ENCODE results near the gene JAZF1. TPM values are rescaled to one million over a fixed set of nuclear protein-coding genes. Genes with fewer than 3 reads are reported as not detected.

The JAZF1 gene
- total RNA-seq, 1 donor from 2014 or later: 6.4 TPM

- no peak for TF ChIP-seq CTCF (IDR thresholded peaks at IDR 0.05; ENCODE audit: unreplicated experiment)
- no peak for DNase-seq (ENCODE audit: low spot score, unreplicated experiment)
- Mint-ChIP-seq H3K4me3 (ENCODE audit: low read depth) (no peak overlapping the region), H3K4me1 (ENCODE audit: low read depth) (peaks cover 11% of the 10 kb centered on the region), H3K27ac (no peak overlapping the region), H3K36me3 (ENCODE audit: insufficient read depth) (peaks cover 20% of the 10 kb centered on the region), H3K27me3 (no peaks in the 10 kb centered on the region), H3K9me3 (ENCODE audit: low read depth) (no peaks in the 10 kb centered on the region)
Measured at GRCh38 chr7:27788437-27788836, 392.2 kb downstream of the JAZF1 start.

GRCh38 chr7:27784399-27785053 is 396.1 kb downstream of the JAZF1 start:
- H3K27me3 Mint-ChIP-seq: no peaks in the 10 kb centered on the region
- peaks cover 11% of the 10 kb centered on the region for H3K4me1 Mint-ChIP-seq (ENCODE audit: low read depth)
- DNase-seq (ENCODE audit: low spot score, unreplicated experiment): no peak
- peaks cover 8% of the 10 kb centered on the region for H3K36me3 Mint-ChIP-seq (ENCODE audit: insufficient read depth)
- TF ChIP-seq CTCF (IDR thresholded peaks at IDR 0.05; ENCODE audit: unreplicated experiment): peak; percentile 74
- no peaks in the 10 kb centered on the region for H3K9me3 Mint-ChIP-seq (ENCODE audit: low read depth)
- no peak overlapping the region for H3K27ac Mint-ChIP-seq
- H3K4me3 Mint-ChIP-seq (ENCODE audit: low read depth): no peak overlapping the region

- no peak for TF ChIP-seq CTCF (IDR thresholded peaks at IDR 0.05; ENCODE audit: unreplicated experiment)
- peaks cover 7% of the 10 kb centered on the region for H3K36me3 Mint-ChIP-seq (ENCODE audit: insufficient read depth)
- no peaks in the 10 kb centered on the region for H3K27me3 Mint-ChIP-seq
- H3K9me3 Mint-ChIP-seq (ENCODE audit: low read depth): no peaks in the 10 kb centered on the region
- DNase-seq (ENCODE audit: low spot score, unreplicated experiment): no peak
- H3K4me3 Mint-ChIP-seq (ENCODE audit: low read depth): no peak overlapping the region
- H3K4me1 Mint-ChIP-seq (ENCODE audit: low read depth): peaks cover 11% of the 10 kb centered on the region
- no peak overlapping the region for H3K27ac Mint-ChIP-seq
Measured at GRCh38 chr7:27782849-27783248, 397.7 kb downstream of the JAZF1 start.

GRCh38 chr7:27781188-27781587 is 399.4 kb downstream of the JAZF1 start:
- no peak overlapping the region for H3K4me3 Mint-ChIP-seq (ENCODE audit: low read depth)
- TF ChIP-seq CTCF (IDR thresholded peaks at IDR 0.05; ENCODE audit: unreplicated experiment): no peak
- no peaks in the 10 kb centered on the region for H3K9me3 Mint-ChIP-seq (ENCODE audit: low read depth)
- H3K27me3 Mint-ChIP-seq: no peaks in the 10 kb centered on the region
- no peak for DNase-seq (ENCODE audit: low spot score, unreplicated experiment)
- H3K27ac Mint-ChIP-seq: no peak overlapping the region
- peaks cover 4% of the 10 kb centered on the region for H3K36me3 Mint-ChIP-seq (ENCODE audit: insufficient read depth)
- peaks cover 7% of the 10 kb centered on the region for H3K4me1 Mint-ChIP-seq (ENCODE audit: low read depth)

Other genes starting within 250 kb of the JAZF1 start
- gene CREB5, start 231.7 kb upstream of the JAZF1 start, total RNA-seq: 4.6 and 5.4 TPM in 2 replicates

Data from progenitor cell of endocrine pancreas (in vitro differentiated cells).